ENCODE data around the gene MTUS2.

MTUS2 gene

GRCh38 chr13:29507356-29507755, 687.2 kb downstream of the MTUS2 start:
- DNase-seq (ENCODE audit: low read depth in 2 of 2): no peak

- peak; percentile 47 to 51 for DNase-seq (ENCODE audit: low read depth in 2 of 2)
These were observed 688.2 kb downstream of the MTUS2 start for GRCh38 chr13:29508130-29508875.

- no peak for DNase-seq (ENCODE audit: low read depth in 2 of 2)
These were observed 688.7 kb downstream of the MTUS2 start for GRCh38 chr13:29508876-29509252.

GRCh38 chr13:29509999-29510589, 690.0 kb downstream of the MTUS2 start:
- no peak for DNase-seq (ENCODE audit: low read depth in 2 of 2)

GRCh38 chr13:29510651-29511084, 690.5 kb downstream of the MTUS2 start:
- no peak for DNase-seq (ENCODE audit: low read depth in 2 of 2)

- DNase-seq (ENCODE audit: low read depth in 2 of 2): no peak
These were observed 691.1 kb downstream of the MTUS2 start for GRCh38 chr13:29511106-29511796.

- DNase-seq (ENCODE audit: low read depth in 2 of 2): no peak
These were observed 691.8 kb downstream of the MTUS2 start for GRCh38 chr13:29511980-29512379.

- DNase-seq (ENCODE audit: low read depth in 2 of 2): no peak
These were observed 693.2 kb downstream of the MTUS2 start for GRCh38 chr13:29513002-29513980.

- DNase-seq (ENCODE audit: low read depth in 2 of 2): no peak
These were observed 694.0 kb downstream of the MTUS2 start for GRCh38 chr13:29513981-29514719.

- no peak for DNase-seq (ENCODE audit: low read depth in 2 of 2)
These were observed 694.7 kb downstream of the MTUS2 start for GRCh38 chr13:29514720-29515310.

- DNase-seq (ENCODE audit: low read depth in 2 of 2): no peak
These were observed 695.2 kb downstream of the MTUS2 start for GRCh38 chr13:29515372-29515771.

GRCh38 chr13:29516012-29516411, 695.9 kb downstream of the MTUS2 start:
- no peak for DNase-seq (ENCODE audit: low read depth in 2 of 2)

- no peak for DNase-seq (ENCODE audit: low read depth in 2 of 2)
These were observed 696.7 kb downstream of the MTUS2 start for GRCh38 chr13:29516880-29517279.

GRCh38 chr13:29519921-29520320, 699.8 kb downstream of the MTUS2 start:
- no peak for DNase-seq (ENCODE audit: low read depth in 2 of 2)

- DNase-seq (ENCODE audit: low read depth in 2 of 2): no peak
These were observed 700.5 kb downstream of the MTUS2 start for GRCh38 chr13:29520671-29521070.

- no peak for DNase-seq (ENCODE audit: low read depth in 2 of 2)
These were observed 701.2 kb downstream of the MTUS2 start for GRCh38 chr13:29521336-29521735.

- DNase-seq (ENCODE audit: low read depth in 2 of 2): no peak
These were observed 702.0 kb downstream of the MTUS2 start for GRCh38 chr13:29522044-29522685.

- no peak for DNase-seq (ENCODE audit: low read depth in 2 of 2)
These were observed 703.2 kb downstream of the MTUS2 start for GRCh38 chr13:29523199-29523961.

GRCh38 chr13:29524176-29524575, 704.0 kb downstream of the MTUS2 start:
- no peak for DNase-seq (ENCODE audit: low read depth in 2 of 2)
